Gastroesophageal sphincter (tissue), 4 donors: Measurements from ENCODE around the gene WWP2. TPM values are rescaled to one million over a fixed set of nuclear protein-coding genes. Genes with fewer than 3 reads are reported as not detected.
A peak's percentile ranks its signal among the peaks of the same experiment; 100 is the strongest.
"Not testable (repeated sequence)": the region's sequence is repeated elsewhere in the genome, so short reads cannot be mapped to it uniquely, and the experiment has no call there.

Experiments used
- ATAC-seq: fragments of 150-250 bp; one replicate; pipeline ENCODE4 v1.9.1; 2016; ENCODE audit warnings: mild to moderate bottlenecking, moderate library complexity
- H3K27ac ChIP-seq, 4 donors: fragments of 200-600 bp; sonication (generic) in 3 of 4; 1 replicate in 3 of 4; 2 replicates in 1 of 4; pipeline ENCODE4 v1.5.1; 2016 to 2019
- H3K27me3 ChIP-seq: fragments of 200-600 bp; sonication (generic); one replicate; pipeline ENCODE4 v1.5.1; 2019
- H3K36me3 ChIP-seq, 2 donors: fragments of 200-600 bp; sonication (generic); one replicate each; pipeline ENCODE4 v1.5.1; 2019; ENCODE audit warnings: control low read depth in 1 of 2
- H3K4me1 ChIP-seq, 3 donors: fragments of 200-600 bp; sonication (generic); 1 replicate in 2 of 3; 2 replicates in 1 of 3; pipeline ENCODE4 v1.5.1; 2016 to 2019; ENCODE audit warnings: control low read depth in 2 of 3
- H3K4me3 ChIP-seq, 2 donors: fragments of 200-600 bp; sonication (generic); one replicate each; pipeline ENCODE4 v1.5.1; 2019; ENCODE audit warnings: mild to moderate bottlenecking in 1 of 2, moderate library complexity in 1 of 2
- H3K9me3 ChIP-seq, 3 donors: fragments of 200-600 bp; sonication (generic); one replicate each; pipeline ENCODE4 v1.5.1; 2017 to 2019; ENCODE audit warnings: control low read depth in 2 of 3
- EP300 ChIP-seq: sonication (generic); formaldehyde crosslinking; IDR thresholded peaks from one replicate; pipeline ENCODE4 v1.6.1; 2017; ENCODE audit warnings: antibody characterized with exemption, mild to moderate bottlenecking
- POLR2A ChIP-seq, 2 donors: fragments of 450-650 bp; IDR thresholded peaks; one replicate each; pipeline ENCODE4 v1.6.1; 2017; ENCODE audit warnings: antibody characterized with exemption in 2 of 2, mild to moderate bottlenecking in 2 of 2, moderate library complexity in 1 of 2
- POLR2AphosphoS5 ChIP-seq: sonication (generic); formaldehyde crosslinking; IDR thresholded peaks from one replicate; pipeline ENCODE4 v1.6.1; 2017; ENCODE audit warnings: antibody characterized with exemption
- WGBS, 2 donors: methylation state at CpG; one replicate each; pipeline ENCODE4 v1.1.5; 2018; ENCODE audit warnings: low coverage in 1 of 2; 5-methylcytosine and 5-hydroxymethylcytosine counted together
- total RNA-seq, 4 donors: library from RNA; depleted of rRNA; stranded (reverse); fragments of >200 nt; gene quantifications; one replicate each; pipeline ENCODE4 v1.1.0, GENCODE V29; 2016
- TF ChIP-seq, protein P1 (sequence below), 4 experiments: fragments of 200-600 bp in 2 of 4; fragments of 450-650 bp in 2 of 4; sonication (generic) in 1 of 4; IDR thresholded peaks; one replicate each; pipeline ENCODE4 v1.5.1; 2017 to 2019; ENCODE audit warnings: antibody characterized with exemption in 4 of 4, mild to moderate bottlenecking in 2 of 4, moderate library complexity in 2 of 4

The WWP2 gene
- total RNA-seq, 4 donors from 2014 or later, result 23.4 to 31.9 (median 28.8) TPM

DNA sequence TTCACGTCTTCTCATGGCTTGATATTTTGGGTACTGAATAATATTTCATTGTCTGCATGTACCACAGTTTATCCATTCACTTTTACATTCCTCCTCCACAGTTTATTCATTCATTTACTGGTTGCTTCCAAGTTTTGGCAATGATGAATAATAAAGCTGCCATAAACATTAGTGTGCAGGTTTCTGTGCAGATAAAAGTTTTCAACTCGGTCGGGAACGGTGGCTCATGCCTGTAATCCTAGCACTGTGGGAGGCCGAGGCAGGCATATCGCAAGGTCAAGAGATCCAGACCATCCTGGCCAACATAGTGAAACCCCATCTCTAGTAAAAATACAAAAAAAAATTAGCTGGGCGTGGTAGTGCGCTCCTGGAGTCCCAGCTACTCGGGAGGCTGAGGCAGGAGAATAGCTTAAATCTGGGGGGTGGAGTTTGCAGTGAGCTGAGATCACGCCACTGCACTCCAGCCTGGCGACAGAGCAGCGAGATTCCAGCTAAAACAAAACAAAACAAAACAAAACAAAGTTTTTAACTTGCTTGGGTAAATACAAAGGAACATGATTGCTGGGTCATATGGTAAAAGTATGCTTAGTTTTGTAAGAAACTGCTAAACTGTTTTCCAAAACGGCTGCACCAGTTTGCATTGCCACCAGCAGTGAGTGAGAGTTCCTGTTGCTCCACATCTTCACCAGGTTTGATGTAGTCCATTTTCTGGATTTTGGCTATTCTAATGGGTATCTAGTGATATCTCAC, 89.5 kb downstream of the WWP2 start:
- Histone ChIP-seq H3K27ac (no peak overlapping the region), H3K27me3 (no peaks in the 10 kb centered on the region), H3K4me1 (peaks cover 0 to 46% (median 9%) of the 10 kb centered on the region in 3 donors), H3K9me3 (no peaks in the 10 kb centered on the region), H3K36me3 (no peaks in the 10 kb centered on the region), H3K4me3 (no peak overlapping the region)
- WGBS, 2 donors, result 51 to 53% methylated on average over 4 to 11 of the region's 13 CpGs
- TF ChIP-seq, protein P1, sequence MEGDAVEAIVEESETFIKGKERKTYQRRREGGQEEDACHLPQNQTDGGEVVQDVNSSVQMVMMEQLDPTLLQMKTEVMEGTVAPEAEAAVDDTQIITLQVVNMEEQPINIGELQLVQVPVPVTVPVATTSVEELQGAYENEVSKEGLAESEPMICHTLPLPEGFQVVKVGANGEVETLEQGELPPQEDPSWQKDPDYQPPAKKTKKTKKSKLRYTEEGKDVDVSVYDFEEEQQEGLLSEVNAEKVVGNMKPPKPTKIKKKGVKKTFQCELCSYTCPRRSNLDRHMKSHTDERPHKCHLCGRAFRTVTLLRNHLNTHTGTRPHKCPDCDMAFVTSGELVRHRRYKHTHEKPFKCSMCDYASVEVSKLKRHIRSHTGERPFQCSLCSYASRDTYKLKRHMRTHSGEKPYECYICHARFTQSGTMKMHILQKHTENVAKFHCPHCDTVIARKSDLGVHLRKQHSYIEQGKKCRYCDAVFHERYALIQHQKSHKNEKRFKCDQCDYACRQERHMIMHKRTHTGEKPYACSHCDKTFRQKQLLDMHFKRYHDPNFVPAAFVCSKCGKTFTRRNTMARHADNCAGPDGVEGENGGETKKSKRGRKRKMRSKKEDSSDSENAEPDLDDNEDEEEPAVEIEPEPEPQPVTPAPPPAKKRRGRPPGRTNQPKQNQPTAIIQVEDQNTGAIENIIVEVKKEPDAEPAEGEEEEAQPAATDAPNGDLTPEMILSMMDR (IDR thresholded peaks at IDR 0.05), result no peak
- peak; percentile 22 for TF ChIP-seq POLR2AphosphoS5
- TF ChIP-seq POLR2A (IDR thresholded peaks at IDR 0.05), result no peak
- no peak for TF ChIP-seq EP300
- ATAC-seq, result no peak

DNA sequence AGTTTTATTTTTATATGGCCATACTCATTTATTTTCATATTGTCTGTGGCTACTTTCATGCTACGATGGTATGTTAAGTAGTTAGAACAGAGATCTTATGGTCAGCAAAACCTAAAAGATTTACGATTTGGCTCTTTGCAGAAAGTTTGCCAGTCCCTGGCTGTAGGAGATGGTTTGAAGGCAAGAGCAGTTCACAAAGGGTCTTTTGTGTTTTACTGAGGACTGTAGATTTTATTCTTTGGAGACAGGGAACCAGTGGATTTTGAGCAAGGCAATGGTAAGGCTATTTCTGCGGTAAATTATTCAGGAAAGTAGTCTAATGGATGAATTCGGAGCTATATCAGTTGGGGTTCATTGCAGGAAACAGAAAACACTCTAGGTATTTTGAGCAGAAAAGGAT, 90.7 kb downstream of the WWP2 start:
- H3K36me3 ChIP-seq, result no peaks in the 10 kb centered on the region
- peaks cover 0 to 42% (median 9%) of the 10 kb centered on the region in 3 donors for H3K4me1 ChIP-seq
- TF ChIP-seq POLR2AphosphoS5 (no peak), EP300 (no peak), POLR2A (IDR thresholded peaks at IDR 0.05) (no peak)
- TF ChIP-seq, protein P1 (IDR thresholded peaks at IDR 0.05), result no peak
- no peaks in the 10 kb centered on the region for H3K9me3 ChIP-seq
- no peak for ATAC-seq
- H3K4me3 ChIP-seq, result no peak overlapping the region
- 78 to 98% methylated on average over 2 to 4 of the region's 4 CpGs for WGBS, 2 donors
- no peak overlapping the region for H3K27ac ChIP-seq
- H3K27me3 ChIP-seq, result no peaks in the 10 kb centered on the region

DNA sequence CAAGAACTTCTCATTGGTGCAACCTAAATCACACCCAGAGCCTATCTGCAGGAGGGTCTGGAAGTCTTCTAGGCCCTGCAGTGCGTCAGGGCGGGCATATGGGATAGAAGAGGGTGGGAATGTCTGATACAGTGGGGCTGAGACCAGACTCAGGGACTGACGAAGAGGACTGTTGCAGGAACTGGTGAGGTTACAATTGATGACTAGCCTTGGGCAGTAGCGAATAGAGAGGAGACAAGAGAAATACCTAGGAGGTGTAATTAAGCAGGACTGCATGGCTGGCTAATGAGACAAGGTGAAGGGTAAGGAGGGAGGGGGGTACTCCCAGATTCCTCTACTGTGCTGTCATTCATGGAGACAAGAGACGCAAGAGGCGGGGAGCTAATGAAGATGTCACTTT, 91.3 kb downstream of the WWP2 start:
- Histone ChIP-seq H3K27me3 (no peaks in the 10 kb centered on the region), H3K36me3 (no peaks in the 10 kb centered on the region), H3K27ac (no peak overlapping the region), H3K4me1 (peaks cover 0 to 35% (median 4%) of the 10 kb centered on the region in 3 donors), H3K4me3 (no peak overlapping the region), H3K9me3 (no peaks in the 10 kb centered on the region)
- WGBS, 2 donors, result 96% methylated on average over 3 to 4 of the region's 6 CpGs
- ATAC-seq, result no peak
- TF ChIP-seq EP300 (no peak), POLR2A (IDR thresholded peaks at IDR 0.05) (no peak), POLR2AphosphoS5 (no peak)
- TF ChIP-seq, protein P1 (IDR thresholded peaks at IDR 0.05), result no peak

DNA sequence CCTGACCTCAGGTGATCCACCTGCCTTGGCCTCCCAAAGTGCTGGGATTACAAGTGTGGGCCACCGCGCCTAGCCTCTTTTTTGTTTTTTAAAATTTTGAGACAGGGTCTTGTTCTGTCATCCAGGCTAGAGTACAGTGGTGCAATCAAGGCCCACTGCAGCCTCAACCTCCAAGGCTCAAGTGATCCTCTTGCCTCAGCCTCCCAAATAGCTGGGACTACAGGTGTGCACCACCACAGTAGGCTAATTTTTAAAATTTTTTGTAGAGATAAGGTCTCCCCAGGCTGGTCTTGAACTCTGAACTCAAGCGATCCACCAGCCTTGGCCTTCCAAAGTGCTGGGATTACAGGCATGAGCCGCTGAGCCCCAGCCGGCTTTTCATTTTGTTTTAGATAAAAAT, 92.6 kb downstream of the WWP2 start:
- H3K27me3 ChIP-seq, H3K9me3 ChIP-seq, ATAC-seq, H3K27ac ChIP-seq, H3K4me3 ChIP-seq, H3K36me3 ChIP-seq: not testable (repeated sequence)
- H3K4me1 ChIP-seq, result peaks cover 0 to 33% (median 0%) of the 10 kb centered on the region in 3 donors
- WGBS, 2 donors, result 59 to 86% methylated on average over 4 to 5 of the region's 5 CpGs

DNA sequence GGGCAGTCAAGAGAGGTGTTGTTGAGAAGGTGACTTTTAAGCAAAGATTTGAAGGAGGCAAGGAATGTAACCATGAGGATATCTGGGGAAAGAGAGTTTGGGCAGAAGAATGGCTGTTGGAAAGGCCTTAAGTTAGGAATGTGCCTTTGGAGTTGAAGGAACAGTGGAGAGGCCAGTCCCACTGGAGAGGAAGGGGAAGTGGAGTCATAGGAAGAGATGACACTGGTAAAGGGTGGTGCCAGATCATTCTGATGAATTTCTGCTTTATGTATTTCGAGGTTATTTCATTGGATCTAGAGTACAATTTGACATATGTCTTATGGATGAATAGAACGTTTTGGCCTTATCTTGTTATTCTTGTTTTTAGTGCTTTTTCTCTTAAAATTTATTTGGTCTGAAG, 93.5 kb downstream of the WWP2 start:
- no peak for ATAC-seq
- Histone ChIP-seq H3K27me3 (no peaks in the 10 kb centered on the region), H3K4me3 (no peak overlapping the region), H3K4me1 (peaks cover 0 to 33% (median 3%) of the 10 kb centered on the region in 3 donors), H3K36me3 (no peaks in the 10 kb centered on the region), H3K27ac (peak overlapping the region in 1 of 4 donors; percentile 11), H3K9me3 (no peaks in the 10 kb centered on the region)
- TF ChIP-seq POLR2AphosphoS5 (no peak), EP300 (no peak), POLR2A (IDR thresholded peaks at IDR 0.05) (no peak)
- TF ChIP-seq, protein P1 (IDR thresholded peaks at IDR 0.05), result no peak
- 55 to 75% methylated on average over 2 of the region's 2 CpGs for WGBS, 2 donors
